ENCODE measurements around the gene TRAF5. TPM values are rescaled to one million over a fixed set of nuclear protein-coding genes. Genes with fewer than 3 reads are reported as not detected.

Gene TRAF5
- 20.4 TPM in 2 replicates for total RNA-seq

GRCh38 chr1:211326528-211327345, at the start of gene TRAF5:
TSS of gene TRAF5 (plus strand) at chr1:211326833. CDS start at chr1:211353240, 26,407 bp downstream.

Other genes with a start within 250 kb of the TRAF5 start
- 5.8 and 6.3 TPM in 2 replicates for gene KCNH1, start 192.7 kb upstream of the TRAF5 start, total RNA-seq
- 31.8 and 32.5 TPM in 2 replicates for gene RCOR3, start 67.5 kb upstream of the TRAF5 start, total RNA-seq
- gene RD3, start 165.3 kb downstream of the TRAF5 start, total RNA-seq: not detected in 2 replicates